ENCODE results near the gene IRGC. TPM values are rescaled to one million over a fixed set of nuclear protein-coding genes. Genes with fewer than 3 reads are reported as not detected.
A peak's percentile ranks its signal among the peaks of the same experiment; 100 is the strongest.

Gene IRGC
- total and polyA plus RNA-seq, 2 of the 4 experiments (the other 2 are of a cell fraction): not detected

- TF ChIP-seq RAD21 (IDR thresholded peaks at IDR 0.05; ENCODE audit: low read length) (no peak), MXI1 (IDR thresholded peaks at IDR 0.05; ENCODE audit: borderline replicate concordance, low read depth, low read length) (no peak), RFX5 (IDR thresholded peaks at IDR 0.05; ENCODE audit: low read depth, low read length) (no peak), POLR2A (IDR thresholded peaks at IDR 0.05; ENCODE audit: low read depth, low read length) (no peak), MAFK (IDR thresholded peaks at IDR 0.05; ENCODE audit: low read depth, low read length) (no peak), ELK1 (IDR thresholded peaks at IDR 0.05; ENCODE audit: borderline replicate concordance, low read depth, low read length) (no peak), CHD1 (IDR thresholded peaks at IDR 0.05; ENCODE audit: low read depth, low read length) (no peak), MAZ (IDR thresholded peaks at IDR 0.05; ENCODE audit: borderline replicate concordance, low read depth, low read length) (no peak), CEBPB (IDR thresholded peaks at IDR 0.05; ENCODE audit: low read depth, low read length) (no peak), RCOR1 (IDR thresholded peaks at IDR 0.05; ENCODE audit: insufficient replicate concordance, low read length) (no peak), FOS (IDR thresholded peaks at IDR 0.05; ENCODE audit: low read depth, low read length) (no peak)
Observed at GRCh38 chr19:43726736-43727592, 11.1 kb downstream of the IRGC start.

More at GRCh38 chr19:43726736-43727592, 11.1 kb downstream of the IRGC start:
- no peak overlapping the region for H2AK5ac ChIP-seq (ENCODE audit: low read depth, low read length)
- no peak overlapping the region for H3K9ac ChIP-seq (ENCODE audit: low read depth, low read length)
- intact Hi-C loops (cut with micrococcal nuclease) (no loop called here), in situ Hi-C loops (cut with MboI; ENCODE audit: low sequenced_read_pairs) (no loop called here), dilution Hi-C loops (cut with HindIII; ENCODE audit: low sequenced_read_pairs, unreplicated experiment) (no loop called here)
- H3K27ac ChIP-seq (ENCODE audit: insufficient read depth, low read length): no peak overlapping the region
- no peak overlapping the region for H3K4me3 ChIP-seq (ENCODE audit: insufficient read depth, low read depth, low read length)
- no peak overlapping the region for H3K56ac ChIP-seq (ENCODE audit: extremely low read depth, insufficient read depth, low read length)
- no peak overlapping the region for H2BK120ac ChIP-seq (ENCODE audit: low read depth, low read length)
- H4K8ac ChIP-seq (ENCODE audit: low read depth in 2 of 2, low read length in 2 of 2): no peak overlapping the region
- peaks cover 28% of the 10 kb centered on the region for H3K36me3 ChIP-seq (ENCODE audit: control insufficient read depth, insufficient read depth, low read length)
- no peaks in the 10 kb centered on the region for H4K20me1 ChIP-seq (ENCODE audit: insufficient read depth, low read length)
- peaks cover 13% of the 10 kb centered on the region; the same call in 1 of the 2 replicates for H3K9me1 ChIP-seq (ENCODE audit: insufficient read depth, low read length)
- H3K4me1 ChIP-seq (ENCODE audit: control insufficient read depth, insufficient read depth, low read length): 0 out of 2 replicates have a peak, but pooled peaks cover 2% of the 10 kb centered on the region
- no TSS peak for BruUV-seq (replicated peaks)
- no peak overlapping the region for H3K14ac ChIP-seq (replicated peaks; ENCODE audit: low read depth, low read length)
- no peak overlapping the region for H3K4me2 ChIP-seq (ENCODE audit: low read depth, low read length)
- no peak overlapping the region for H2AK9ac ChIP-seq (replicated peaks; ENCODE audit: low read depth, low read length, poor library complexity)
- no peaks in the 10 kb centered on the region for H3K9me3 ChIP-seq (ENCODE audit: control insufficient read depth, insufficient read depth, low read length)
- 0 out of 2 replicates have a peak overlapping the region, but pooled peaks have one; percentile 38 for H3K23ac ChIP-seq (ENCODE audit: low read depth, low read length)
- 59% methylated on average over 12 of the region's 15 CpGs; no CpG with 5 or more reads in 1 of the 2 experiments for WGBS, 2 experiments (ENCODE audit: extremely low coverage in 2 of 2, insufficient read length in 1 of 2)
- ATAC-seq (ENCODE audit: low read depth) (no peak), DNase-seq (no peak)
- no peak overlapping the region for H3K4ac ChIP-seq (ENCODE audit: low read depth, low read length)
- no peaks in the 10 kb centered on the region for H3K79me1 ChIP-seq (ENCODE audit: low read depth in 1 of 2, low read length in 2 of 2)
- H4K91ac ChIP-seq (ENCODE audit: insufficient read depth, low read depth, low read length): no peak overlapping the region
- H2BK5ac ChIP-seq (ENCODE audit: low read depth, low read length, poor library complexity, severe bottlenecking): no peak overlapping the region
- H2BK20ac ChIP-seq (ENCODE audit: low read depth, low read length): no peak overlapping the region
- no peak overlapping the region for H2BK15ac ChIP-seq (ENCODE audit: low read depth, low read length)
- H3K18ac ChIP-seq (ENCODE audit: low read depth, low read length): no peak overlapping the region
- H3K27me3 ChIP-seq (ENCODE audit: control insufficient read depth, insufficient read depth, low read length): no peaks in the 10 kb centered on the region
- H4K5ac ChIP-seq (ENCODE audit: low read depth, low read length): no peak overlapping the region
- H2AFZ ChIP-seq (replicated peaks; ENCODE audit: low read length, poor library complexity): peak overlapping the region; percentile 39
- POLR2A ChIA-PET (ENCODE audit: unreplicated experiment): interaction anchor here (0.6 kb wide), 1 partner anchor 28 kb away, joined by 4 read pairs; the partner anchor contains the start of gene SMG9
- CTCF ChIA-PET: no interaction called here

Measured in IMR-90 (cell line).